ENCODE results near the gene MYO3B.

- TF ChIP-seq CTCF (IDR thresholded peaks at IDR 0.05; ENCODE audit: low read depth, low read length), result no peak
- no peak for TF ChIP-seq POLR2A (IDR thresholded peaks at IDR 0.05; ENCODE audit: extremely low read depth, insufficient read length)
These were observed 288.7 kb downstream of the MYO3B start for GRCh38 chr2:170466632-170467031.

Data from NB4 (cell line).